MCF 10A (cell line): ENCODE data around the gene ARFGEF3. TPM values are rescaled to one million over a fixed set of nuclear protein-coding genes. Genes with fewer than 3 reads are reported as not detected.

Experiments used
- BruUV-seq: library from RNA; stranded (reverse); fragments of 400-500 nt; replicated peaks from 2 replicates; lab custom pipeline; 2021; lab: Mats Ljungman, UMichigan
- CTCF ChIA-PET: fragments of 300-600 bp; sonication (Branson Sonifier 250); formaldehyde crosslinking; extraction: SDS; loops from one replicate; lab custom pipeline; 2021; ENCODE audit warnings: antibody characterized with exemption, inconsistent platforms; lab: Yijun Ruan, JAX
- POLR2A ChIA-PET: fragments of 300-600, 350-650 bp; sonication (Branson Sonifier 250); formaldehyde crosslinking; extraction: SDS; loops from one replicate; lab custom pipeline; 2020; ENCODE audit warnings: antibody characterized with exemption, inconsistent platforms; lab: Yijun Ruan, JAX
- DNase-seq: peaks from one replicate; pipeline ENCODE4 v3.0.0-alpha.2; 2018; ENCODE audit not compliant: unreplicated experiment
- H3K27ac Mint-ChIP-seq: one replicate; pipeline ENCODE4 v1.8.0; 2022; ENCODE audit warnings: mild to moderate bottlenecking, low read depth, mixed read lengths; ENCODE audit not compliant: unreplicated experiment
- H3K27me3 Mint-ChIP-seq: one replicate; pipeline ENCODE4 v1.8.0; 2022; ENCODE audit warnings: mixed read lengths; ENCODE audit not compliant: insufficient read depth, unreplicated experiment
- H3K36me3 Mint-ChIP-seq: one replicate; pipeline ENCODE4 v1.8.0; 2022; ENCODE audit warnings: mild to moderate bottlenecking, moderate library complexity, mixed read lengths; ENCODE audit not compliant: insufficient read depth, unreplicated experiment
- H3K4me1 Mint-ChIP-seq: one replicate; pipeline ENCODE4 v1.8.0; 2022; ENCODE audit warnings: mixed read lengths; ENCODE audit not compliant: insufficient read depth, unreplicated experiment
- H3K4me3 Mint-ChIP-seq: one replicate; pipeline ENCODE4 v1.8.0; 2022; ENCODE audit warnings: mild to moderate bottlenecking, moderate library complexity, mixed read lengths; ENCODE audit not compliant: unreplicated experiment
- H3K9me3 Mint-ChIP-seq: one replicate; pipeline ENCODE4 v1.8.0; 2022; ENCODE audit warnings: mixed read lengths; ENCODE audit not compliant: unreplicated experiment
- CTCF ChIP-seq: fragments of 200-600 bp; IDR thresholded peaks from one replicate; pipeline ENCODE4 v1.8.0; 2022; ENCODE audit warnings: antibody characterized with exemption, mild to moderate bottlenecking; ENCODE audit not compliant: unreplicated experiment
- intact Hi-C: fragments of 100-400 bp; cut with micrococcal nuclease; formaldehyde crosslinking; loops from 2 replicates; pipeline ENCODE4 v1.14.1; 2022
- total RNA-seq: library from RNA; stranded (reverse); gene quantifications from 2 replicates; pipeline ENCODE4 v1.2.3, GENCODE V29; 2022

The ARFGEF3 gene
- total RNA-seq, 1 experiment from 2014 or later: 3.4 TPM

GRCh38 chr6:138119976-138120375 is 41.8 kb upstream of the ARFGEF3 start:
- no peak for TF ChIP-seq CTCF
- intact Hi-C loops: loop anchor here (10.0 kb wide), 1 partner anchor 1245 kb away; no protein-coding TSS in a partner anchor
- ChIA-PET POLR2A (interaction anchor here (0.7 to 0.8 kb wide), 2 partner anchors 284 to 680 kb away, joined by 3 to 6 read pairs; partner anchors contain the start of gene HEBP2), CTCF (no interaction called here)
- no peak overlapping the region for H3K27ac Mint-ChIP-seq
- no peak overlapping the region for H3K4me3 Mint-ChIP-seq
- no TSS peak for BruUV-seq
- DNase-seq: no peak
- peaks cover 30% of the 10 kb centered on the region for H3K27me3 Mint-ChIP-seq
- no peaks in the 10 kb centered on the region for H3K4me1 Mint-ChIP-seq
- no peaks in the 10 kb centered on the region for H3K9me3 Mint-ChIP-seq
- H3K36me3 Mint-ChIP-seq: no peaks in the 10 kb centered on the region

GRCh38 chr6:138124096-138124495 is 37.6 kb upstream of the ARFGEF3 start:
- H3K4me1 Mint-ChIP-seq: no peaks in the 10 kb centered on the region
- POLR2A ChIA-PET: no interaction called here
- TF ChIP-seq CTCF: no peak

GRCh38 chr6:138128096-138128495 is 33.6 kb upstream of the ARFGEF3 start:
- H3K27ac Mint-ChIP-seq: no peak overlapping the region
- no peak overlapping the region for H3K4me3 Mint-ChIP-seq
- H3K4me1 Mint-ChIP-seq: no peaks in the 10 kb centered on the region
- CTCF ChIA-PET: interaction anchor here (0.6 kb wide), 1 partner anchor 192 kb away, joined by 3 read pairs; no protein-coding TSS in a partner anchor
- no TSS peak for BruUV-seq
- intact Hi-C loops: no loop called here
- H3K36me3 Mint-ChIP-seq: no peaks in the 10 kb centered on the region
- POLR2A ChIA-PET: no interaction called here
- TF ChIP-seq CTCF: no peak
- no peak for DNase-seq
- H3K9me3 Mint-ChIP-seq: peaks cover 8% of the 10 kb centered on the region
- H3K27me3 Mint-ChIP-seq: no peaks in the 10 kb centered on the region

More at GRCh38 chr6:138124096-138124495, 37.6 kb upstream of the ARFGEF3 start:
- CTCF ChIA-PET: no interaction called here
- intact Hi-C loops: no loop called here
- no TSS peak for BruUV-seq
- Mint-ChIP-seq H3K4me3 (no peak overlapping the region), H3K36me3 (no peaks in the 10 kb centered on the region), H3K9me3 (peaks cover 8% of the 10 kb centered on the region), H3K27me3 (peaks cover 21% of the 10 kb centered on the region), H3K27ac (no peak overlapping the region)
- DNase-seq: no peak

GRCh38 chr6:138129190-138129589 is 32.5 kb upstream of the ARFGEF3 start:
- H3K36me3 Mint-ChIP-seq: no peaks in the 10 kb centered on the region
- no peak for TF ChIP-seq CTCF
- H3K4me1 Mint-ChIP-seq: no peaks in the 10 kb centered on the region
- CTCF ChIA-PET: interaction anchor here (0.6 to 0.7 kb wide), 2 partner anchors 380 to 698 kb away, joined by 3 to 7 read pairs; no protein-coding TSS in a partner anchor
- H3K27ac Mint-ChIP-seq: no peak overlapping the region
- H3K27me3 Mint-ChIP-seq: no peaks in the 10 kb centered on the region
- POLR2A ChIA-PET: no interaction called here
- DNase-seq: no peak
- no peak overlapping the region for H3K4me3 Mint-ChIP-seq
- peaks cover 8% of the 10 kb centered on the region for H3K9me3 Mint-ChIP-seq
- intact Hi-C loops: no loop called here
- no TSS peak for BruUV-seq
